SIG-M5 treated with dmso at 0.1 percent for 504 hours (cell line): Measurements from ENCODE around the gene MAP2K2.

Experiments
- DNase-seq: peaks from one replicate; lab custom pipeline; 2025; ENCODE audit not compliant: unreplicated experiment; lab: John Stamatoyannopoulos, UW

The MAP2K2 gene

DNA sequence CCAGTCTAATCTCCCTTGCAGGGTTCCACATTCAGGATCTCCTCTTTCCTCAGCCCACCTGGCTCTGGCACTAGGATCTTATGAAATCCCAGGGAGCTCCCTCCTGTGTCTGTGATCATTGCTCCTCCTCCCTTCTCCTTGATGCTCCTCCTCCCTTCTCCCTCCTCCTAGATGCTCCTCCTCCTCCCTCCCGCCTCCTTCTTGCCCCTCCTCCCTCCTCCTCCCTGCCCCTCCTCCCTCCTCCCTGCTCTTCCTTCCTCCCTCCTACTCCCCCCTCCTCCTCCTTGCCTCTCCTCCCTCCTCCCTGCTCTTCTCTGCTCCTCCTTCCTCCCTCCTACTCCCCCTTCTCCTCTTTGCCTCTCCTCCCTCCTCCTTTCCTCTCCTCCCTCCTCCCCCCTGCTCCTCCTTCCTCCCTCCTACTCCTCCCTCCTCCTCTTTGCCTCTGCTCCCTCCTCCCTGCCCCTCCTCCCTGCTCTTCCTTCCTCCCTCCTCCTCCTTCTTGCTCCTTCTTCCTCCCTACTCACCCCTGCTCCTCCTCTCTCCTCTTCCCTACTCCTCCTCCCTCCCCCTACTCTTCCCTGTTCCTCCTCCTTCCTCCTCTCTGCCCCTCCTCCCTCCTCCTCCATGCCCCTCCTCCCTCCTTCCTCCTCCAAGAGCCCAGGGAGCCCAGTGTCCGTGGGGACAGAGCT, 42.3 kb downstream of the MAP2K2 start:
- DNase-seq, result no peak

DNA sequence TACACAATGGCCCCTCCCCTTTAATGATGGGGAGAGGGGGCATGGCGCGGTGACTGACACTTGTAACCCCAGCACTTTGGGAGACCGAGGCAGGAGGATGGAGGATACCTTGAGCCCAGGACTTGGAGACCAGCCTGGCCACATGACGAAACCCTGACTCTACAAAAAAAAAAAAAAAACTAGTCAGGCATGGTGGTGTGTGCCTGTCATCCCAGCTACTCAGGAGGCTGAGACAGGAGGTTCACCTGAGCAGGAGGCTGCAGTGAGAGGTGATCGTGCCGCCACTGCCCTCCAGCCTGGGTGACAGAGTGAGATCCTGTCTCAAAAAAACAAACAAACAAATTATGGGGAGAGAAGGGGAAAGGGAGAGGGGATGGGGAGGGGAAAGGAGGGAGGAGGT, 43.4 kb downstream of the MAP2K2 start:
- no peak for DNase-seq

DNA sequence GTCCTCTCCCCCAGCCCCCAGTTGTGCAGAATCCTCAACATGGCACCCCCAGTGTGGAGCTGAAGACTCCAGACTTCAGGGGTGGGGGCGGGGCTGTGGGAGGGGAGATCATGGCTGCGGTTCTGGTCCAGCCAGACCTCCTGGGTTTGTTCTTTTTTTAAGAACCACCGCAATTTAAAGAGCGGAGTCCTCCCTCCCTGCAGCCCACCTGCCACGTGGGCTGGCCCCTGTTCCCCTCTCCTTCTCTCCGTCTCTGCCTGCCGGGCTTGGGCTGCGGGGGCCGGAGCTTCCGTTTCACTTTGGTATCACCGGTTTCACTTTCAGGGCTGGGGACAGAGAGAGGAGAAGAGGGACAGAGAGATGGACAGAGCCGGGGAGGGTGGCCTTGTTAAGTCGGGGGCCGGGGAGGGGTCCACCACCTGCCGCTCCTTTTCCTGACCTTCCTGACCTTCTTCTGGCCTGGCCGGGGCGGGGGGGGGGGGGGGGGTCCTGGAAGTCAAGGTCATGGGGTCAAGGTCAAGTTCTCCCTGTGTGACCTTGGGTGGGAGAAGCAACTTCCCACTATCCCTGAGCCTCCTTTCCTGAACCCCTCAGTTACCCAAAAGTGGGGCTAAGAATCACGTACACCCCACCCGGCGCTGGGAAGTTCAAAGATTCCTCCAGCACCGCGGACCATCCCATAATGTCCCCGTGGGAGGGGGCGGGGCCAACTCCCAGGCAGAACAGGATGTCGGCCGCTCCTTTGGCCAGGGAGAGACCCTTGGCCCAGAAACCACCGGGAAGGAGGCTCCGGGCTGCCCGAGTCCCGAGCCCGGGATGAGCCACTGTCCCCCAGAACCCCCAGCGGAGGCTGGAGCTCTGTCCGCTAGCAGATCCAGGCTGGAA, 45.9 kb downstream of the MAP2K2 start:
- peak; percentile 40 for DNase-seq

DNA sequence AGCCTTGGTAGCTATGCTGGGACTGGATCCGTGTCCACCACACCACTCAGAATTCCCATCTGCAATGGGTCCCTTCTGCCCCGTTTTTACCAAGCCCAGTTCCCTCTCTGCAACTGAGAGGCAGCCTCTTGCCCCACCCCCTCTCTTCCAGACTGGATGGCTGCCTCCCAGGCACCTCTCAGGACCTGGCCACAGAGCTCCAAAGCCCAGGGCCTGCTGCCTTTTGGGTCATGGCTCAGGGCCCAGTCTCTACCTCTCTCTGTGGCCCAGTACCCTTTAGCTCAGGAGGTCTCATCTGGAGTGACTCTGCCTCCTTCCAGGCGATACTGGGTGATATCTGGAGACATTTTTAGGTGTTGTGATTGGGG, 46.9 kb downstream of the MAP2K2 start:
- DNase-seq, result no peak

DNA sequence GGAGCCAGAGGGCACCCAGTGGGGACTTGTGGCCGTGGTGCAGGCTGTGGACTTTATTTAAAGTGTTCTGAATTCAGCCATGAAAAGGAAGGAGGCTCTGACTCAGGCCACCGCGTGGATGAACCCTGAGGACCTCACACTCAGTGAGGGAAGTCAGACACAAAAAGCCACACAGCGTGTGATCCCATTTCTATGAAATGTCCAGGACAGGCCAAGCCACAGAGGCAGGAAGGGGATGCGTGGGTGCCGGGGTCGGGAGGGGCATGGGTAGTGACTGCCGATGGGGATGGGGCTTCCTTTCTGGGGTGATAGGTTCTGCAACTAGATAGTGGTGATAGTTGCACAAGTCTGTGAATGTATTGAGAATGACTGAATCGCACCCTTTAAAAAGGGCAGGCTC, 48.5 kb downstream of the MAP2K2 start:
- DNase-seq, result peak; percentile 37

DNA sequence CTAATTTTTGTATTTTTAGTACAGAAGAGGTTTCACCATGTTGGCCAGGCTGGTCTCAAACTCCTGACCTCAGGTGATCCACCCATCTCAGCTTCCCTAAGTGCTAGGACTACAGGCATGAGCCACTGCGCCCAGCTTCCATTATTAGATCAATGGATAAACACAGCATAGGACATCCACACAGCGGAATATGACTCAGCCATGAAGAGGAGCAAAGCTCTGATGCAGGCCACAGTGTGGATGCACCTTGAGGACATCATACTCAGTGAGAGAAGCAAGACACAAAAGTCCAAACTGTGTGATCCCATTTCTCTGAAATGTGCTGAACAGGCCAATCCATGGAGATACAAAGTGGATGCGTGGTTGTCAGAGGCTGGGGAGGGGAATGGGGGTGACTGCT, 52.3 kb downstream of the MAP2K2 start:
- DNase-seq, result no peak

DNA sequence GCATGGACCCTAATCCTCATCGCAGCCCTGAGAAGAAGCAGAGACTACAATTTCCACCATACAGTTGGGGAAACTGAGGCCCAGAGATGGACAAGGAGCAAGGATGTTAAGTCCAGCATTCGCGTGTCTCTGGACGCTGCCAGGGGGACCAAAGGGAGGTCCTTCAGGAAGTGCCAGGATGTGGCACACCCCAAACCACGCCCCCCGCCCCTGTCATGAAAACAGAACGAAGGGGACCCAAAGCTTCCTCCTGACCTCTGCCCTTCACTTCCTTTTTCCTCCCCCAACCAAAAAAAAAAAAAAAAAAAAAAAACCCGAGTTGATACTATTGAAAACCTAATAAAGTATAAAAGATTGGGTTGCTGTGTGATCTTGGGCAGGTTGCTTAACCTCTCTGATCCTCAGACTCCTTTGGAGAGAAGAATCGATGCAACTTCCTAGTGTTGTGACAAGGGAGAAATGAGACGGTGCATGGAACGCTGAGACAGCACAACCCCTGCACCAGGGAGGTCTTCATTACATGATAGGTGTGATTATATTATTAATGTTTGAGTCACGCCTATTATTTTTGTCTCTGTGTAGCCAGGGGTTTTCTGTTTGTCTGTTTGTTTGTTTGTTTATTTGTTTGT, 54.5 kb downstream of the MAP2K2 start:
- peak; percentile 17 for DNase-seq

DNA sequence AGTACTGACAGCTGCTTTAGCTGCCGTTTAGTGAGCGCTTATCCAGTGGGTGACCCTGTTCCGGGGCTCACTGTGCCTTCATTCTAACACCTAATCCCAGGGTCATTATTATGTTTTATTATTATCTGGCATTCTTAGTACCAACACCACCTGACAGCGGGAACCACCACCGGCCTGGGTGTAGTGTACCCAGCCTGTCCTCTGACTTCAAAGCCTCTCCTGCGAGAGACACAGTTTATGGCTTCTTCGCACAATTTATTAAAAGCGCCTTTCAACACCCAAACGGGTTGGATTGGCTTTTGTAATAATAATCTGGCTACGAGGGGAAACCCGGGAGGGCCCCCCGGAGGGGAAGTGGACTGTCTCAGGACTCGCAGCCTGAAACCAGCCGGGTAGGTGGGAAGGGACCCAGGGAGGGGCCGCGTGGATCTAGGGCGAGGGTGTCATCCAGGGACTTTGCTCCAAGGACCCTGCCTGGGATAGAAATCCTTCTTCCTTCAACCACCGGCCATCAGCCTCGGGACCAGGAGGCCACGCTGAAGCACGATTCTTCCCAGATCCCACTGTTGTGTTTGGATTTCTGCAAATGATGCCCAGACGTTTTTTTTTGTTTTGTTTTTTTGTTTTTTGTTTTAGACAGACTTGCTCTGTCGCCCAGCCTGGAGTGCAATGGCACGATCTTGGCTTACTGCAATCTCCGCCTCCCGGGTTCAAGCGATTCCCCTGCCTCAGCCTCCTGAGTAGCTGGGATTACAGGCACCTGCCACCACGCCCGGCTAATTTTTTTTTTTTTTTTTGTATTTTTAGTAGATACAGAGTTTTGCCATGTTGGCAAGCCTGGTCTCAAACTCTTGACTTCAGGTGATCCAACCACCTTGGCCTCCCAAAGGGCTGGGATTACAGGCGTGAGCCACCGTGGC, 55.6 kb downstream of the MAP2K2 start:
- DNase-seq, result peak; percentile 41

DNA sequence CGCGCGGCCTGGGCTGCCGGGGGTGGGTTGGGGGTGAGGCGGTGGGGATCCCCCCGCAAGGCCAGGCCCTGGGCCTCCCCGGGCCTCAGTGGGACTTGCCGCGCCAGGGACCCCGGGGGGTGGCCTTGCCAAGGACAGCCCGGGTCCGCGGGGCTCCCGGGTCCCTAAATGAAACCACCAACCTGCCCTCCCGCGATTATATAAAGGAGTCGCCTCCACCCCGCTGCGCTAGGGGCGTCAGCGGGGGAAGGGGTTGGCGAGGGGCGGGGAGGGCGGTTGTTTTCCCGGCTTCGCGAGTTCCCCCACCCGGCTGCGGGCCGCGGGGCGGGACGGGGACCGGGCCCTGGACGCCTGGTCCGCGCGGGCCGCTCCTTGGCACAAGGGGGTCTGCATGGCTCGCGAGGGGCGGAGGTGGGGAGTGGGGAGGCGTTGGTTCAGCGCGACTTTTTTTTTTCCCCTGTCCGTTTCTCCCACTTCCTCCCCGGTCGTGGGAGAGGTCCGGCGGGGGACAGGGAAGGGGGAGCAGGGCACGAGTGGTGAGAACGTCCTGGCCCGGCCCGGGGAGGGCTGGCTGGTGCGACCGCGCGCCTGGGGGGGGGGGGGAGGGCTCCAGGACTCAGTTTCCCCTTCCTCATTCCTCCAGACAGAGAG, 56.4 kb downstream of the MAP2K2 start:
- DNase-seq, result no peak

DNA sequence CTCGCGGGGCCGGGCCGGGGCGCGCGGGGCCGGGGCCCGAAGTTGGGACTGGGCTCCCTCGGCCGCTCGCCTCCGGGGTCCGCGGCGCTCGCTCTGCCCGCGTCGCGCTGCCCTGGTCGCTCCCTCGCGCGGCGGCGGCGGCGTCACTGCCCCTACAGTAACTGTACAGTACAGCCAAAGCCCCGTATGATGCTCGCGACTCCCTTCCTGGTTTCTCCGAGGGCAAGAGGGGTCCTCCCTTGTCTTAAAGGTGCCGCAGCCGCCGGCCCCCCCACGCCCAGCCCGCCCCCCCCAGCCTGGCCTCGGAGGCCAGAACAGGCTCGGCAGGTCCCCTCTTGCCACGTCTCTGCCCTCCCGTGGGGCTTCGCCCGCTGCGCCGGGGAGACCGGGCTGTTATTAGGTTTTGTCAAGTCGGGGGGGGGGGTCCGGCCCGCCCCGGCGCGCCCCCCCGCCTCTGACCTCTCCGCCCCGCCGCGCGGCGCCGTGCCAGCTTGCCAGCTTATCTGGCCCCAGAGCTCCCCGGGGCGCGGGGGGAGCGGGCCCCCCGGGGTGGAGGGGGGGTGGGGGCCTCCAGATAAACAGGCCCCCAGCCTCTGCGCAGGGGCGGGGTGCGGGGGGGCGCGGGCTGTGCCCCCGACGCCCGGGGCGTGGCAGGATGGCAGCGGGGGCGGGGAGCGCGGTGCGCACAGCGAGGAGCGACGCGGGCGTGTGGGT, 57.1 kb downstream of the MAP2K2 start, which contains the start of gene ZBTB7A:
ZBTB7A (minus strand) TSS at position 218 of the 714 bp plus-strand sequence. CDS start 11,667 bp downstream, outside the sequence.
- peak; percentile 85 for DNase-seq

DNA sequence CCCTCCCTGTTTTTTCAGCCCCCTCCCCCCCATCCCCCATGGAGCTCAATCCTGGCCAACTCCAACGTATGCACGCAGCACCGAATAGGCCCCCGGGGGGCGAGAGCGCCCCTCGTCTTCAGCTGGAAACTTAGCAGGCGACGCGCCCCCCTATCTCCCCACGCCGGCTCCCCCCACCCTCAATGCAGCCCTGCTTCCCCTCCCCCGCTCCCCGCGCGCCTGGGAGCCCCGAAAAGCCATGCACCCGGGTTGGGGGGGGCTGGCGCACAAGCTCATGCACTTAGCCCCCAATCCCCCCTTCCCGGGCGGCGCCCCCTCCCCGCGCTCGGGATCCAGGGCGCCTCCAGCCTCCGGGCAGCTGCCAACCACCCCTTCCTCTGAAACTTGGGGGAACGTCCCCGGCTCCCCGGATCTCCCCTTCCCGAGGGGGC, 57.7 kb downstream of the MAP2K2 start:
- no peak for DNase-seq

DNA sequence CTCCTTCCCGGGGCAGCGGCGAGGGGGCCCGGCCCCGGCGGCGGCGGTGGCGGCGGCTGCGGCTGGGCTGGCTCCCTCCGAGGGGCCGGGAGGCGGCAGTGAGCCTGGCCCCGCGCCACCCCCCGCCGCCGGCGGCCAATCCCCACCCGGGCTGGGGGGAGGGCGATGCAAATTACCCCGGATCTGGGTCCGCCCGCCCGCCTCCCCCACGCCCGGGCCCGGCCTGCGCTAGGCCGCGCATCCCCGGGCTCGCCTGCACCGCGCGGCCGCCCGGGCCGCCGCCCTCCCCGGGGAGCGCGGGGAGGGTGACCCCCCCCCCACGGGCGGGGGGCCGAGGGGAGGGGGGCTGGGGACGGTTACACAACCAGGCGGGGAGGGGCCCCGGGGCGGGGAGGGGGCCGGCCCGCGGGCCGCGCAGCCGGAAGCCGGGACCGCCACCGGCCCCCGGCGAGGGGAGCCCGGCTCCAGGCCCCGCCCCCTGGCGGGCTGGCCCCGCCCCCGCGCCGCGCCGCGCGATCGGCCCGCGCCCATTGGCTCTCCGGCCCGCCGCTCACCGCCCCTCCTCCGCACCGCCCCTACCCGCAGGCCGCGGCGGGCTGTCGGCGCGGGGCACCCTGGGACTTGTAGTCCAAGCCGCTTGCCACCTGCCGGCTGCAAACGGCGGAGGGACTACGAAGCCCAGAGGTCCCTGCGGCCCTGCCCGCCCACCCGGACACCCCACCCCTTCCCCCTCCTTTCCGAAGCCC, 58.3 kb downstream of the MAP2K2 start:
- DNase-seq, result peak; percentile 89

DNA sequence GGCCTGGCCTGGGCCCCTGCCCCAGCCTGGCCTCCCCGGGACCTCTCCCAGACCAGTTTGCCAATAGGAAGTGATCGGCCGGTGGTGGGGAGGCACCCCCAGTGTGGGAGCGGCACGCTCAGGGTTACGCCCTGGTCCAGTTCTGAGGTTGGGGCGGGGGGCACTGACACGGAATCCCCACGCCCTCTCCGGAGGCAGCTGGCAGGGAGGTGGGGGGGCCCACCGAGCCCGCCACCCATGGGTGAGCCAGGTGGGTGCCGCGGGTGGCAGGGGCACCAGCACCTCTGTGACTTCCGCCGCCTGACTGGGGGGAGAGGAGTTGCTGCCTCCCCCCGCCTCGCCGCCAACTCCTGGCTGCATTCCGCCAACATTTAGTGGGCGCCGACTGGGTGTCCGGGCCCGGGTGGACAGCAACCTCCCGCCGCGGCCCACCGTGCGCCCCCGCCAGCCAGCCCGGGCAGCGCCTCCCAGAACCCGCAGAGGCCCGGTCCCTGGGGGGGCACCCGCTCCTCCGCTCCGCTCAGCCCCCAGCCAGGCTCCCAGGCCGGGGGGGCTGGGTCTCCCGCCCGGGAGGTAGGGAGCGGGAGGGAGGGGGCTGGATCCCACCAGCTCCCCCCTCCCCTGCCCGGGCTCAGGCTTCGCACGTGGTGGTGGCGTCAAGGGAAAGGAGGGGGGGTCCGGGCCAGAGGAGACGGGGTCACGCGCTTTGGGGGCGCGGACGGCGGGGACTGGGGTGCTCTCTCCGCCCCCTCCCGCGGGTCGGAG, 59.2 kb downstream of the MAP2K2 start:
- no peak for DNase-seq

DNA sequence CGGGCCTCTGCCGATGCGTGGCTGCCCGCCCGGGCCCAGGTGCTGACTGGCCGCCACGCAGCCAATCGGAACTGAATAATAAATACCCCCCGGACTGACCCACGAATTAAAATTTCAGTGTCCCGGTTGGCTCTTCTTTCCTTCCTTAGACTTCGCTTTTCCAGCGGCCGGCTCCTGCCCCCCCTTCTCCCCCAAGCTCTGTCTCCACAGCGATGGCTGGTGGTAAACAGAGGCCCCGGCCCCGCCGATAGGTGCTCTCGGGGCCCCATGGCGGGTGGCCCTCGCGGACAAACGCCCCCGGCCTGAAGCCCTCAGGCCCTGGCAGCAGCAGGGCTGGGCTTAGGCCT, 59.8 kb downstream of the MAP2K2 start:
- no peak for DNase-seq

DNA sequence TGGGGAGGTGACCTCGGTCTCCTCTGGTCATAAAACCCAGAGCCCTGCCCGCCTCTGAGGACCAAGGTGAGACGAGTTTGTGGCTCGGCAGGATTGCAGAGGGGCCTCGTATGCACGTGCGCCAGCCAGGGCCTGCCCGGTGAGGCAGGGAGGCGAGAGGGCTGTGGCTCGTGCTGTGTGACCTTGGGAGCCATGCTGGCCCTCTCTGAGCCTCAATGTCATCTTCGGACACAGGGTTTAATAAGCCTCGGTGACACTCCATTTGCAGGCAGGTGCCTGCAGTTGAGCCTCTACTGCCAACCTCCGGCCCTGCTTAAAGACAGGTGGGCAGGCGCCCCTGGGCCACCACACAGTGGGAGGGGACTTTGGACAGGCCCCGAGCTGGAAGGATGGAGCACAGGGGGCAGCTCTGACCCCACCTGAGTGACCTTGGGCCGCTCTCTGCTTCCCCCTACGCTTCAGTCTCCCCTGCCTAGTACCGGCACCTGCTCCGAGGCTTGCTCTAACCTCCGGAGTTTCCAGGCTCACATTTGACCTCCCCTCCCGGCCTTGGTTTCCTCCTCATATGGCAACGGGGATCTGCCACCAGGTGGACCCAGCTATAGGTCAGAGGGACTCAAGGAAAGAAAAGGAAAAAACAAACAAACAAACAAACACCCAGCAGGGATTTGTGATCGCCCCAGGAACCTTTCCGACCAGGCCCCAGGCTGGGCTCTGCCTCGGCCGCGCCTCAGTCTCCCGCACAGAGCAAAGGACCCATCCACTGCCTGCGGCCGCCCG, 60.4 kb downstream of the MAP2K2 start:
- DNase-seq, result no peak

DNA sequence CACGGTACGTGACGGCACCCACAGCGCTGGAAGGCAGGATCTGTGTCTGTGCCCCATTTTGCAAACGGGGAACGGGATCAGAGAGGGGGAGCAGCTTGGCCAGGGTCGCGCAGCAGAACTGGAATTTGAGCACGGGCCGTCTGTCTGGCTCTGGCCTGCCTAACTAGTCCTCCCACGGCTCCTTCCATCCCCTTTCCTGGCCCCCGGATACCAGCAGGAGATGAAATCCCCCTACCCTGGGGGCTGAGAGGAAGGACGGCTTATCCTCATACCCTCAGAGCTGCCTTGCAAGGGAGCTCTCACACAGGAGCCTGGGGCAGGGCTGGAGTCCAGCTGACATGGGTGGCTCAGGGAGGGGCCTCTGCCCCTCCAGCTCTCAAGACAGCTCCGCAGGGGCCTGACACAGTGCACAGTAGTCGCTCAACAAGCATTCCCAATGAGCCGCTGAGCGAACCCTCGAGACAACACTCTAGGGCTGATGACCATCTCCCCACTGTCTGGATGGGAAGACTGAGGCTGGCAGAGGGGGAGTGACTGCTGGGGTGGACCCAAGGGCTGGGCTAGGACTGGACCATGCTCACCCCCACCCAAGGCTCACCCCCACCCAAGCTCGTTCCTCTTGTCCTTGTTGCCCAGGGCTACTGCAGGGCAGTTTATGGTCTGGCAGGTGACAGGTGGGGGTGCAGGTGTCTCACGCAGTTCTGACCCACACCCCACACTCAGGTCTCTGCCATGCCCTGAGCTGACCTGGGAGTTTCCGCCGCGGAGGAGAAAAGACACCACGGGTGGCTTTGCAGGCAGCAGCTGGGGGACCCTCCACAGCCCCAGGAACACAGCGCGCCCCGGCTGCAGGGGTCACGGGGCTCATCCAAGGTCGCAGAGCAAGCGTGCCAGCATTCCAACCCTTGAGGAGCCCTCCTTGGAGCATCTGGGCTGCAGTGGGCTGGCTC, 61.2 kb downstream of the MAP2K2 start:
- DNase-seq, result no peak
